Measurements from ENCODE around the gene MED31.
"Not testable (repeated sequence)": the region's sequence is repeated elsewhere in the genome, so short reads cannot be mapped to it uniquely, and the experiment has no call there.

Gene MED31

GRCh38 chr17:6655732-6656361 is 4.4 kb upstream of the MED31 start:
- DNase-seq (ENCODE audit: low read depth), result not testable (repeated sequence)

DNA sequence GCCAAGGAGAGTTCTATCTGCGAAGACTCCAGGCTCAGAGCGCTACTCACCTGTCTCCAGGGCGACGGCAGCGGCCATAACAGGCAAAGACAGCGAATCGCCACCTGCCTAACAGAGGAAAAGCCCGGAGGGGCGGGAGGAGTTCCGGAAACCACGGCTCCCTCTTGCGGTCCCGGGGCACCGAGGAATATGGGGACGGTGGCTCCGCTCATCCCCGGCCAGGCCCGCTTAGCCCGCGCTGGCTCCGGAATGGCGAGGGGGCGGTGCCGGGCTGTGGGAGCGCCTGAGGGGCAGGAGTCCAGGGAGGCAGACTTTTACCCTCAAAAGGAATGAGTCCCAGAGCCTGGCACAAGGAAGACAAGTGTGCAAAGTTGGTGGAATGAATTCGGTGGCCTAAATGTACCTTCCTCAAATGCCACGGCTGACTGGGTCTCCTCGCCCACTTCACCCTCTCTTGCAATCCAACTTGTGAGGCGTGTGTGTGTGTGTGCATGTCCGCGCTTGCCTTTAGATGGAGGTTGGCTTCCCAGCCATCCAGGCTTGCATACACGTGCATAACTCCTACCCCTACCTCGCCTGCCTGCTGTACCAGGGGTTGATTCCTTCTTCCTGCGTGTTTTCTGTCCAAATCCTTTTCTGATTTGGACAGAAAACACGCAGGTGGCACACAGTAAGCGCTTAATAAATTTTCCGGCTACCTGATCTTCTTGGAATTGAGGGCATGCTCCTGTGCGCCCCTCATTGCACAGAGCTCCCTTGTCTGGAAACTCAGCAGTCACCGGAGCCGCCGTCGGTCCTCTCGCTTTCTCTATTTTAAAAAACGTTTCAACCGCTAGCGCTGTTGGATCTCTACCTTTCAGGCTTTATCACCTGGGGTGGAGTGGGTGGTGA is 3.7 kb upstream of the MED31 start:
- no peak for DNase-seq (ENCODE audit: low read depth)

GRCh38 chr17:6651919-6652452 is 581 bp upstream of the MED31 start:
- no peak for DNase-seq (ENCODE audit: low read depth)

DNA sequence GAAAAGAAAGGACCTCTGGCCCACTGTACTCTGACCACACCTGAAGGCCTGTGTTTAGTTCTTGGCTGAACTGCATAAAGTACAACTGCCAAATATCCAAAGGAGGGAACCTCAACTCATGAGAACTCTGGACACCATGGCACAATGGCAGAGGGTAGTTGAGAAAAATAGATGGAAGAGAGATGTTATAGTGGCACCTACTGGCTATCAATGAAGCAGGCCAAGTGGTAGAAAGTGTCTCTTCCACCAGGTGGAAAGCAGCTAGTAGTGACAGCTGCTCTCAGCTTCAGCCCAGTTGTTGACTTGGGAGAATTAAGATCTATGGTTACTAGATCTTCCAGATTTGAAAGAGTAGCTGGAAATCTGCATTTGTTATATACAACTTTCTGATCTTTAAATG is 3.2 kb downstream of the MED31 start:
- no peak for DNase-seq (ENCODE audit: low read depth)

- DNase-seq (ENCODE audit: low read depth), result no peak
These were observed 7.8 kb downstream of the MED31 start for GRCh38 chr17:6643451-6644125.

DNA sequence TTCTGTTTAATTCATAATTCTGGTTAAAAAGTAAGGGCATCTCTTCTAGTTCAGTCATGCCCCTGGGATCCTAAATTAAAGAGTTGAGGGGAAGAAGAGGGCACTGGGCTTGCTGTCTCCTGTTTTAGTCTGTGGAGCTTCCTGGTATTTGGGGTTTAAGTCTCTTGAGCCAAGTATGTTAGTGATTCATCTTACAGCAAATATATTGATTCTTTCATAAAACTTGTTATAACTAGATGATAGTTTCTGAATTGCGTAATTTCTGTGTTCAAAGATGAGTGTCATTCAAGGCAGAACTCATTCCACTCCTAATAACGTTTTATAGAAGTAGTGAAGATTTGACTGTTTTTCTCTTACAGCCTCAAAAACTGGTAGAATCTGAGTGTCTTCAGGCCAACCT is 8.8 kb downstream of the MED31 start:
- no peak for DNase-seq (ENCODE audit: low read depth)

DNA sequence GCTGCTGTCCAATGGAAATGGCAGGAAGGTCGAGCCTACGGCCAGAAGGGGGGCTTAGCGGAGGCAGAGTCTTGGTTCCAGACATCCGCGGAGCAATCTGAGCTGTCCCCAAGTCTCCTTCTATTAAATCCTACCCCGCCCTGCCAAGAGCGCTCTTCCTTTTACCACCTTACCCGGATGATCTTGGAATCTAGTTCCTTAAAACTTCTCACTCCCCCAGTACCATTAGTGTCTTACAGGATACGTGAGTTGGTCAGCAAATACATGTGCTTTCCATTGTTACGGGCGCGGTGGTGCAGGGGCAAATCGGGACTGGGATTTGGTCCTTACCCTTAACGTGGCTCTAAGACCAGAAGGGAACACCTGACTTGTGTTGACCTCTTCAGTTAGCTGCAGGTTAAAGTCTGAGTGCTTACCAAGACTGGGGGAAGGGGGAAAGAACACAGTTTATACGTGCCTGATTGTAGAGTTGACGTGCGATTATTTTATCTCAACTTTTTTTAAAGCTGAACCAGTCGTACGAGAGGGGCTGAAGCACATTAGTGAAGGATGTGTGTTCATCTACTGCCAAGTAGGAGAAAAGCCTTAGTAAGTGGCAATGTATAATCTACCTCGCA is 10.1 kb downstream of the MED31 start:
- DNase-seq (ENCODE audit: low read depth), result no peak

DNA sequence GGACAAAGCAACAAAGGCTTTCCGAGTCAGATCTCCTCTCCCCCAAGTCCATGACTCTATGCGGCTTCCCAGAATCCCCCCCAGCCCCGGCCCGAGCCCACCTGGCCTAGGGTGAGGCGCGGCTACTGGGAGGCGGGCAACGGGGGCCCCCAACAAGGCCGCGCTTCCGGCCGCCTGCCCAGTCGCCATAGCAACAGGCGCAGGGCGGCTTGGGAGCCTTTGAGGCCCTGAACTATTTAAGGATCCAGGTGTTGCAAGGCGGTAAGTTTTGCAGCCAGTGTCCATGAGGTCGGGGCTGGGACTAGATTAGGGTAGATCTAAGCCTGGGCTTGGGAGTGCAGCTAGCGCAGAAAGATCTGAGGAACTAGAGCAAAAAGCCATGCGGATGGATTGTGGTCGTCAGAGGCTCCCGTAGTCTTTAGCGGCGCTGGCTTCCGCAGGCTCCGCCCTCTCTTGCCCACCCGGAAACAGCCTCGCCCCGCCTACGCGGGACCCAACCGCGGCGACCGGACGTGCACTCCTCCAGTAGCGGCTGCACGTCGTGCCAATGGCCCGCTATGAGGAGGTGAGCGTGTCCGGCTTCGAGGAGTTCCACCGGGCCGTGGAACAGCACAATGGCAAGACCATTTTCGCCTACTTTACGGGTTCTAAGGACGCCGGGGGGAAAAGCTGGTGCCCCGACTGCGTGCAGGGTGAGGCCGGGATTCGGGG is 10.7 kb downstream of the MED31 start, which contains the start of the genes KIAA0753 and TXNDC17:
Gene KIAA0753, minus strand, starts transcription at position 176 of the 711 bp plus-strand sequence. CDS start 5,608 bp downstream, outside the sequence.
Gene TXNDC17, plus strand, starts transcription at position 525 of the 711 bp plus-strand sequence. Its CDS starts 23 bp downstream, at position 548.
- DNase-seq (ENCODE audit: low read depth), result peak; percentile 70

- DNase-seq (ENCODE audit: low read depth), result no peak
These were observed 11.5 kb downstream of the MED31 start for GRCh38 chr17:6639586-6640535.

GRCh38 chr17:6639014-6639585 is 12.3 kb downstream of the MED31 start:
- DNase-seq (ENCODE audit: low read depth), result no peak

DNA sequence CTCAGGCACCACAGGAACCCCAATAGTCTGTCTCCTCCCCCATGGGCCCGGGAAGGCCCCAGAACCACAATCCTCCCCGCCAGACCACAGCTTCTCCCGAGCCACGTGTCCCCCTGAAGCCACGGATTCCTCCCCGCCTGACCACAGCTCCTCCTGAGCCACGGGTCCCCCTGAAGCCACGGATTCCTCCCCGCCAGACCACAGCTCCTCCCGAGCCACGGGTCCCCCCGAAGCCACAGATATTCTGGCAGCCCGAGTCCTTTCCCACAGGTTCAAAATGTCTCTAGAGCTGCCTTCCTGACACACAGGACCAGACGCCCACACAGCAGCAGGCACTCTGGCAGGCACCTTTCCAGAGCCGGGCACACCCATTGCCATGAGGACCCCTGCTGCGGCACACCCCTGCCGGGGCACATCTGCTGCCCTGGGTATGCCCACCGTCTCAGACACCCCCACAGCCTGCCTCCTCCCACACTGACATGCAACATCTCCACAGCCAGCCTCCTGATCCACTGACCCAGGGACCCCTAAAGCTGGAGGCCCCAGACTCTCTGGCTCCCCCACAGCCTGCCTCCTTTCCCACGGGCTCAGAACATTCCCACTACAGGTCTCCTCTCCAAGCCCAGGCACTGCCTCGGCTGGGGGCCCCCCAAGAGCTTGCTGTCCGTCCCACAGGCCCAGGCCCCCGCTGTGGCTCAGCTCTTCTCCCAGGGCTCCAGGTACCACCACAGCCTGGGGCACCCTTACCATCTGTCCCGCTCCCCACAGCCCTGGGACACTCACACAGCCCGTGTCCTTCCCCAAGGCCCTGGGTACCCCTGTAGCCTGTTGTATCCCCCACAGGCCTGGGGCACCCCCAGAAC is 13.1 kb downstream of the MED31 start:
- peak; percentile 46 for DNase-seq (ENCODE audit: low read depth)

DNA sequence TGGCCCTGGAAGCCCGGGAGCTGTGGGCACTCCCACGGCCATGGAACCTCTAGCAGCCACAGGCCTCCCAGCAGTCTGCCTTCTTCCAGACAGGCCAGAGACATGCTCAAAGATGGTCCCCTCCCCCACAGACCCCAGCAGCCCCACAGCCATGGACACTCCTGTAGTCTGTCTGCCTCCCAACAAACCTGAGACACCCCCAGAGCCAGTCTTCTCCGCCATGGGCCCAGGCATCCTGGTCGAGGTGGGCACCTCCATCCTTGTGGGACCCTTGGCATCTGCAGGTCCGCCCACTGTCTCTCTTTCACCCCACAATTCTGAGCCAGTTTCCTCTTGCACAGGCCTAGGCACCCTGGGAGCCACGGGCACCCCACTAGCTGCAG is 14.0 kb downstream of the MED31 start:
- DNase-seq (ENCODE audit: low read depth), result no peak

- no peak for DNase-seq (ENCODE audit: low read depth)
These were observed 14.6 kb downstream of the MED31 start for GRCh38 chr17:6636616-6637457.

DNA sequence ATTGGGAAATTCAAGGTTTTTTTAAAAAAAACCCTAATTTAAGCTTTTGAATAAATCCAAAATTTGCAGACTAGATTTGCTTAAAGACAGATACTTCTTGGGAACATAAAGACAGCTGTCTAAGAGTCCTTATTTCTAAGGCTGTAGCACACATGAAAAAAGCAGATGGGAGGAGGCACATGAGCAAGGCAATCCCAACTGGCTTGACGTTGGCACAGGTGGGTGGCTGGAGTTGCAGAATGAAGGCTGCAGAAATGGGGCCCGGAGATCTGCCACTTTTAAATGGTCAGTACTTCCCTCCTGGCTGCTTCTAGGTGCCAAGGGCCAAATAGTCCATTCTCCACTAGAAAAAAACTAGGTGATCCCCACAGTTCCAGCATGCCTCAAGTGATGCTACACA is 15.3 kb downstream of the MED31 start:
- no peak for DNase-seq (ENCODE audit: low read depth)

DNA sequence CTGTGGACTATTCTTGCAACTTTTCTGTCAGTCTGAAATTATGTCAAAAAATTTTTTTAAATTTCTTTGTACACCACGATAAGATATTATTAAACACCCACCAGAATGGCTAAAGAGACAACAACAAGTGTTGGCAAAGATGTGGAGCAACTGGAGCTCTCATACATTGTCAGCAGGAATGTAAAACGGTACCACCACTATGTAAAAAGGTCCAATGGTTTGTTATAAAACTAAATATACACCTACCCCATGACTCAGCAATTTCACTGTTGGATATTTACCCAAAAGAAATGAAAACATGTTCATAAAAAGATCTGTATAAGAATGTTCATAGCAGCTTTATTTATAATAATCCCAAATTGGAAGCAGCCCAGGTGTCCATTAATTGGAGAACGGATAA is 18.1 kb downstream of the MED31 start:
- no peak for DNase-seq (ENCODE audit: low read depth)

DNA sequence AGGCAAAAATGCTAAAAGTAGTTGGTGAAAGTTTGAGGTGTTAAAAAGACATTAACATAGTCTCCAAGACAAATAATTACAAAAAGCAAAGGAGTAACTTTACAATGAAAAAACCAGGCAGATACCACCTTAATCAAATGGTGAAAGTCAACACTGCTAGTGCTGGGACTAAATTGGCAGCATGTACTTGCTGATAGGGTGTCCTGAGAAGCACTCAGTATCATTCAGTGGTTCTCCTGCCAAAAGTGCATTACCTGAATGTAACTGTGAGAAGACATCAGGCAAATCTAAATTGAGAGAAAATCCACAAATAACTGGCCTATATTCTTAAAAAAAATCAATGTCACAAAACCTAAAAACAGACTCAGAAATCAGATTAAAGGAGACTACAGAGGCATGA is 18.9 kb downstream of the MED31 start:
- no peak for DNase-seq (ENCODE audit: low read depth)

DNA sequence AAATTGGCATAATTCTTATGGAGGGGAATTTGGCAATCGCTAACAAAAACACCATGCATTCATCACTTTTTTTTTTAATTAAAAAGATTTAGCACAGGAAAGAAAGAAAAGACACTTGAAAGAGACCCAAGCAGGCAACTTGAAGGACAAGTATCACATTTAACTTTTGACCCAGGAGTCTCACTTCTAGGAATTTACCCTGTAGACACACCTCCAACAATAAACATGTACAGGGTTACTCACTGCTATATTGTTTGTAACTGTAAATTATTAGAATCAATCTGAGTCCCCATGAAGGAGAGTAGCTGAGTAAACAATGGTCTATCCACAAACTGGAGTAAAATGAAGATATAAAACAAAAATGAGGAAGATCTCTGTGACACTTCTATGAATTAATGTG is 21.0 kb downstream of the MED31 start:
- no peak for DNase-seq (ENCODE audit: low read depth)

DNA sequence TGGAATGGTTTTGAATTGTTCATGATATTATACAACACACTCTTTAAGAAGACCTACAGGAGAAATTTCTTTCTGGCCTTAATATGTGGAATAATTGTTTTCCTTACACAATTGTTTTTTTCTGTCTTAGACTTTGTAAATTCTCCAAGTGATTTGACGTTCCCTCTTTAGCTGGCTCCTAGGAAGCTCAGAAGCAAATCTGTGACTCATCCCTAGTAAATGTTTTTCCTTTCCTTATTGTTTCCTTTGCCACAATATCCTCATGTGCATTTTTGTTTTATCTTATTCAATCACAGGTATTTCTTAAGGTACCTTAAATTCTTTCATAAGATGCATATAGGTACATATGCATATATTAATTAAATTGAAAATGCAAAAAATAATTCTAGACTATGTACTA is 24.4 kb downstream of the MED31 start:
- DNase-seq (ENCODE audit: low read depth), result no peak

Data from CMK (cell line).